Esophagus squamous epithelium (tissue), 4 donors: ENCODE measurements around the gene KMT2C.

Experiments
- POLR2A ChIP-seq, 4 donors: fragments of 450-650 bp; IDR thresholded peaks; one replicate each; pipeline ENCODE4 v1.6.1; 2017; ENCODE audit warnings: antibody characterized with exemption in 4 of 4, mild to moderate bottlenecking in 4 of 4, moderate library complexity in 3 of 4
- TF ChIP-seq, protein P1 (sequence below), 6 experiments: fragments of 450-650 bp in 4 of 6; fragments of 200-600 bp in 2 of 6; sonication (generic) in 2 of 6; IDR thresholded peaks; one replicate each; pipeline ENCODE4 v1.5.1; 2016 to 2019; ENCODE audit warnings: antibody characterized with exemption in 6 of 6, mild to moderate bottlenecking in 4 of 6, moderate library complexity in 4 of 6

DNA sequence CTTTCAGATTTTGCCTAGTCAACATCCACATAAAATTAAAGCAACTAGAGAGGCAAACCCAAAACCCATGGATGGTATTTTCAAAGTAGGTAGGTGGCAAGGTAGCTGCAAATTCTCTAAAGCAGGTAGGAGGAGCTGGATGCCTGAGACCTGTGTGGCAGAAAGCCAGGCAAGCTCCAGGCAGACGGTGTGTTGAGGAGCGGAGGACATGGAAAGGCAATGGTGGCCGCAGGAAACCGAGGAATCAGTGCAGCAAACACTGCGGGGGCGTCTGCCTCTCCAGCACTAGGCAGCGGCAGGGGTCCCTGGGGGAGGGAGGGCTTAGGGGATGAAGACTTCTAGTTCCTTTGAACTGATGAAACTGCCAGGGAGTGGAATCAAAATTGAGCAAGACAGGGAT lies 309.1 kb downstream of the KMT2C start:
- no peak for TF ChIP-seq POLR2A (IDR thresholded peaks at IDR 0.05)
- TF ChIP-seq, protein P1, sequence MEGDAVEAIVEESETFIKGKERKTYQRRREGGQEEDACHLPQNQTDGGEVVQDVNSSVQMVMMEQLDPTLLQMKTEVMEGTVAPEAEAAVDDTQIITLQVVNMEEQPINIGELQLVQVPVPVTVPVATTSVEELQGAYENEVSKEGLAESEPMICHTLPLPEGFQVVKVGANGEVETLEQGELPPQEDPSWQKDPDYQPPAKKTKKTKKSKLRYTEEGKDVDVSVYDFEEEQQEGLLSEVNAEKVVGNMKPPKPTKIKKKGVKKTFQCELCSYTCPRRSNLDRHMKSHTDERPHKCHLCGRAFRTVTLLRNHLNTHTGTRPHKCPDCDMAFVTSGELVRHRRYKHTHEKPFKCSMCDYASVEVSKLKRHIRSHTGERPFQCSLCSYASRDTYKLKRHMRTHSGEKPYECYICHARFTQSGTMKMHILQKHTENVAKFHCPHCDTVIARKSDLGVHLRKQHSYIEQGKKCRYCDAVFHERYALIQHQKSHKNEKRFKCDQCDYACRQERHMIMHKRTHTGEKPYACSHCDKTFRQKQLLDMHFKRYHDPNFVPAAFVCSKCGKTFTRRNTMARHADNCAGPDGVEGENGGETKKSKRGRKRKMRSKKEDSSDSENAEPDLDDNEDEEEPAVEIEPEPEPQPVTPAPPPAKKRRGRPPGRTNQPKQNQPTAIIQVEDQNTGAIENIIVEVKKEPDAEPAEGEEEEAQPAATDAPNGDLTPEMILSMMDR (IDR thresholded peaks at IDR 0.05): no peak
